DOHH2 (cell line): Measurements from ENCODE around the gene ACAT1.

Source experiments
- H3F3A ChIP-seq: fragments of 200-600 bp; sonication (generic), shearing (Covaris generic); 2 replicates; pipeline ENCODE4 v1.6.0; 2016; ENCODE audit warnings: antibody characterized with exemption, mild to moderate bottlenecking; ENCODE audit not compliant: control insufficient read depth, insufficient read depth
- H3K27ac ChIP-seq: fragments of 200-600 bp; sonication (generic); 2 replicates; pipeline ENCODE4 v1.5.1; 2014; ENCODE audit warnings: low read depth, mild to moderate bottlenecking, low read length, moderate library complexity
- H3K27me3 ChIP-seq: fragments of 200-600 bp; sonication (generic); 2 replicates; pipeline ENCODE4 v1.6.1; 2014; ENCODE audit warnings: mild to moderate bottlenecking, low read length, mixed read lengths; ENCODE audit not compliant: control insufficient read depth
- H3K36me3 ChIP-seq: fragments of 200-600 bp; sonication (generic); 2 replicates; pipeline ENCODE4 v1.6.1; 2014; ENCODE audit warnings: mild to moderate bottlenecking, low read length, moderate library complexity, mixed read lengths; ENCODE audit not compliant: control insufficient read depth
- H3K4me1 ChIP-seq: fragments of 200-600 bp; sonication (generic); 2 replicates; pipeline ENCODE4 v1.6.1; 2014; ENCODE audit warnings: mild to moderate bottlenecking, low read length, mixed read lengths; ENCODE audit not compliant: control insufficient read depth
- H3K4me2 ChIP-seq: fragments of 200-600 bp; sonication (generic); 2 replicates; pipeline ENCODE4 v1.6.0; 2014; ENCODE audit warnings: mild to moderate bottlenecking, low read length, moderate library complexity
- H3K4me3 ChIP-seq: fragments of 200-600 bp; sonication (generic); 2 replicates; pipeline ENCODE4 v1.5.1; 2014; ENCODE audit warnings: mild to moderate bottlenecking, low read length, mixed read lengths
- H3K79me2 ChIP-seq: fragments of 200-600 bp; sonication (generic); 2 replicates; pipeline ENCODE4 v1.6.1; 2014; ENCODE audit warnings: mild to moderate bottlenecking, low read length, mixed read lengths; ENCODE audit not compliant: control insufficient read depth
- H3K9me2 ChIP-seq: fragments of 200-600 bp; sonication (generic); replicated peaks from 2 replicates; pipeline ENCODE4 v1.6.1; 2014; ENCODE audit warnings: mild to moderate bottlenecking, low read length, mixed read lengths; ENCODE audit not compliant: control insufficient read depth
- H3K9me3 ChIP-seq: fragments of 200-600 bp; sonication (generic); 2 replicates; pipeline ENCODE4 v1.6.1; 2014; ENCODE audit warnings: antibody characterized with exemption, low read length, mixed read lengths; ENCODE audit not compliant: control insufficient read depth, insufficient read depth
- H4K20me1 ChIP-seq: fragments of 200-600 bp; sonication (generic); 2 replicates; pipeline ENCODE4 v1.6.0; 2014; ENCODE audit warnings: low read depth, mild to moderate bottlenecking, antibody characterized with exemption, low read length, moderate library complexity; ENCODE audit not compliant: control insufficient read depth, insufficient read depth
- CTCF ChIP-seq: fragments of 200-600 bp; sonication (generic); IDR thresholded peaks from one replicate; pipeline ENCODE4 v1.5.1; 2014; ENCODE audit warnings: antibody characterized with exemption, mild to moderate bottlenecking, low read depth, low read length; ENCODE audit not compliant: poor library complexity, severe bottlenecking
- EZH2phosphoT487 ChIP-seq: fragments of 200-600 bp; sonication (generic); IDR thresholded peaks from 2 replicates; pipeline ENCODE4 v1.6.1; 2017; ENCODE audit warnings: borderline replicate concordance, mild to moderate bottlenecking, antibody characterized with exemption, low read length, moderate library complexity, mixed read lengths

Gene ACAT1

GRCh38 chr11:108135845-108136544, 14.6 kb downstream of the ACAT1 start:
- H4K20me1 ChIP-seq = 0 out of 2 replicates have a peak, but pooled peaks cover 3% of the 10 kb centered on the region

GRCh38 chr11:108137212-108137611, 15.8 kb downstream of the ACAT1 start:
- no peaks in the 10 kb centered on the region for H3K9me3 ChIP-seq
- TF ChIP-seq EZH2phosphoT487 (no peak), CTCF (no peak)
- H3F3A ChIP-seq = peaks cover 18% of the 10 kb centered on the region
- H3K4me1 ChIP-seq = no peaks in the 10 kb centered on the region
- no peak overlapping the region for H3K4me3 ChIP-seq
- H3K9me2 ChIP-seq = no peaks in the 10 kb centered on the region
- no peaks in the 10 kb centered on the region for H3K27me3 ChIP-seq
- H3K27ac ChIP-seq = no peak overlapping the region
- peaks cover 43% of the 10 kb centered on the region for H3K36me3 ChIP-seq
- no peaks in the 10 kb centered on the region for H3K79me2 ChIP-seq
- H4K20me1 ChIP-seq = 0 out of 2 replicates have a peak, but pooled peaks cover 3% of the 10 kb centered on the region
- H3K4me2 ChIP-seq = no peak overlapping the region

More at GRCh38 chr11:108135845-108136544, 14.6 kb downstream of the ACAT1 start:
- Histone ChIP-seq H3K4me2 (no peak overlapping the region), H3K9me3 (no peaks in the 10 kb centered on the region), H3K4me1 (no peaks in the 10 kb centered on the region), H3K27ac (no peak overlapping the region), H3K36me3 (peaks cover 39% of the 10 kb centered on the region), H3K79me2 (no peaks in the 10 kb centered on the region), H3K27me3 (no peaks in the 10 kb centered on the region), H3K4me3 (no peak overlapping the region), H3F3A (peaks cover 15% of the 10 kb centered on the region), H3K9me2 (no peaks in the 10 kb centered on the region)
- TF ChIP-seq CTCF (peak; percentile 22), EZH2phosphoT487 (no peak)

DNA sequence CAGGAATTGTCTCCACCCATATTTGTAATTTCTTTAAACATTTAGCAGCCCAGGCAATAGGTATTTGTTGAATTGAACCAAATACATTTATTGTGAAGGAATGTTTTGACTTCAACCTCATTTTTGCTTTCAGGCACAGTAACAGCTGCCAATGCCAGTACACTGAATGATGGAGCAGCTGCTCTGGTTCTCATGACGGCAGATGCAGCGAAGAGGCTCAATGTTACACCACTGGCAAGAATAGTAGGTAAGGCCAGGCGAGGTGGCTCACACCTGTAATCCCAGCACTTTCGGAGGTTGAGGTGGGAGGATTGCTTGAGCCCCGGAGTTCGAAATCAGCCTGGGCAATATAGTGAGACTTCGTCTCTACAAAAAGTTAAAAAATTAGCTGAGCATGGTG, 20.9 kb downstream of the ACAT1 start:
- no peaks in the 10 kb centered on the region for H3K27me3 ChIP-seq
- peaks cover 68% of the 10 kb centered on the region for H3K36me3 ChIP-seq
- no peak for TF ChIP-seq CTCF
- no peak for TF ChIP-seq EZH2phosphoT487
- no peaks in the 10 kb centered on the region for H3K4me1 ChIP-seq
- H3F3A ChIP-seq = peaks cover 5% of the 10 kb centered on the region; the same call in 1 of the 2 replicates
- H4K20me1 ChIP-seq = no peaks in the 10 kb centered on the region
- no peak overlapping the region for H3K4me2 ChIP-seq
- H3K9me3 ChIP-seq = no peaks in the 10 kb centered on the region
- H3K4me3 ChIP-seq = no peak overlapping the region
- no peaks in the 10 kb centered on the region for H3K79me2 ChIP-seq
- no peaks in the 10 kb centered on the region for H3K9me2 ChIP-seq
- no peak overlapping the region for H3K27ac ChIP-seq
